ENCODE data around the gene PHGDH. TPM values are rescaled to one million over a fixed set of nuclear protein-coding genes. Genes with fewer than 3 reads are reported as not detected.

PHGDH gene
- total and polyA plus RNA-seq, 2 of the 13 experiments (the other 11 are each of a cell fraction or from before 2014, with no cell fraction given), result 95.8 to 133 TPM

DNA sequence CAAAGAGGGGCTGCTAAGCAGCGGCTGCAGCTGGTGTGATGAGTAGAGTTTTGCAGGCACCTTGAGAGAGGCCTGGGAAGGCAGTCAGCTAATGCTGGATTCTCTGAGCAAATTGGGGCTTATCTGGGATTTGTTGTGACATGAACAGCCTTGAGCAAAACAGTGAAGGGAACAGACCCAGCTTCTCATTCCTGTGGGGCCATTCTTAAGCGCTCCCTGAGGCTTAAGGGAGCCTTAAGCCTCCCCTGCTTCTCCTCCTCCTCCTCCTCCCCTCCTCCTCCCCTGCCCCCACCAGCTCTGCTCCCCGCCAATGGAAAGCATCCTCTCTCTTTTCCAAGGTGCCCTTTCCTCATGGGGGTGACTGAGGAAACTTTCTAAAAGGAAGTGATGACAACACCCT, 35.7 kb downstream of the PHGDH start:
- FAIRE-seq (no peak), DNase-seq (ENCODE audit: low spot score) (no peak), ATAC-seq (no peak)
- BruUV-seq (replicated peaks), result no TSS peak
- Histone ChIP-seq H3K4me1 (ENCODE audit: insufficient read depth, low read length) (peaks cover 38% of the 10 kb centered on the region), H4K20me1 (ENCODE audit: insufficient read depth, low read length) (no peaks in the 10 kb centered on the region), H3K27me3 (ENCODE audit: control insufficient read depth in 1 of 2, insufficient read depth in 2 of 2, low read length in 2 of 2) (no peaks in the 10 kb centered on the region; a peak in 1 of 5 replicates), H3K9me3 (ENCODE audit: low read length) (no peaks in the 10 kb centered on the region), H2AFZ (ENCODE audit: low read length) (no peak overlapping the region), H3K4me3 (replicated peaks in 1 of 3; ENCODE audit: insufficient read depth in 1 of 3, low read depth in 2 of 3, low read length in 3 of 3) (no peak overlapping the region), H3K27ac (ENCODE audit: extremely low read length, insufficient read depth, low read length) (no peak overlapping the region), H3K4me2 (ENCODE audit: low read depth, low read length) (no peak overlapping the region), H3K9ac (ENCODE audit: insufficient read depth, low read depth, low read length) (no peak overlapping the region), H3K36me3 (replicated peaks in 1 of 2; ENCODE audit: control insufficient read depth in 1 of 2, insufficient read depth in 2 of 2, low read length in 2 of 2) (peaks cover 10 to 16% of the 10 kb centered on the region in 2 experiments), H3K79me2 (ENCODE audit: insufficient read depth, low read length) (no peaks in the 10 kb centered on the region)
- intact Hi-C loops (cut with micrococcal nuclease; ENCODE audit: unreplicated experiment), result no loop called here
- WGBS (ENCODE audit: low lambda C conversion rate), result 80% methylated on average over 2 of the region's 3 CpGs
- in situ Hi-C loops (cut with HindIII; ENCODE audit: extremely low pct_ligation_motif_present, low pct_unique_long_range_greater_than_20kb), result no loop called here
- TF ChIP-seq MAFF (IDR thresholded peaks at IDR 0.05; ENCODE audit: low read depth, low read length) (no peak), POLR2AphosphoS2 (IDR thresholded peaks at IDR 0.05; ENCODE audit: low read depth, low read length) (no peak), ZNF430 (CRISPR knock-in tag; IDR thresholded peaks at IDR 0.05) (no peak), TBX3 (IDR thresholded peaks at IDR 0.05; ENCODE audit: borderline replicate concordance) (no peak)
- POLR2A ChIA-PET, result interaction anchor here (1.5 to 4.4 kb wide), 2 partner anchors 19 to 35 kb away, joined by 4 to 27 read pairs; partner anchors contain the start of gene PHGDH
- CTCF ChIA-PET (ENCODE audit: low intra/inter-chr PET ratio, low total read pairs), result no interaction called here

GRCh38 chr1:119748040-119748439, 36.3 kb downstream of the PHGDH start:
- Histone ChIP-seq H3K27ac (ENCODE audit: extremely low read length, insufficient read depth, low read length) (no peak overlapping the region), H2AFZ (ENCODE audit: low read length) (no peak overlapping the region), H3K4me2 (ENCODE audit: low read depth, low read length) (no peak overlapping the region), H4K20me1 (ENCODE audit: insufficient read depth, low read length) (no peaks in the 10 kb centered on the region), H3K4me3 (replicated peaks in 1 of 3; ENCODE audit: insufficient read depth in 1 of 3, low read depth in 2 of 3, low read length in 3 of 3) (no peak overlapping the region), H3K36me3 (replicated peaks in 1 of 2; ENCODE audit: control insufficient read depth in 1 of 2, insufficient read depth in 2 of 2, low read length in 2 of 2) (peaks cover 5 to 10% of the 10 kb centered on the region in 2 experiments; a peak in 4 of 5 replicates), H3K9ac (ENCODE audit: insufficient read depth, low read depth, low read length) (no peak overlapping the region), H3K79me2 (ENCODE audit: insufficient read depth, low read length) (no peaks in the 10 kb centered on the region), H3K4me1 (ENCODE audit: insufficient read depth, low read length) (peaks cover 38% of the 10 kb centered on the region), H3K27me3 (ENCODE audit: control insufficient read depth in 1 of 2, insufficient read depth in 2 of 2, low read length in 2 of 2) (no peaks in the 10 kb centered on the region; a peak in 1 of 5 replicates), H3K9me3 (ENCODE audit: low read length) (no peaks in the 10 kb centered on the region)
- DNase-seq (ENCODE audit: low spot score), result no peak
- in situ Hi-C loops (cut with HindIII; ENCODE audit: extremely low pct_ligation_motif_present, low pct_unique_long_range_greater_than_20kb) (no loop called here), intact Hi-C loops (cut with micrococcal nuclease; ENCODE audit: unreplicated experiment) (no loop called here)
- POLR2A ChIA-PET, result interaction anchor here (1.5 to 4.4 kb wide), 2 partner anchors 18 to 36 kb away, joined by 4 to 27 read pairs; partner anchors contain the start of gene PHGDH
- TF ChIP-seq, protein P1, sequence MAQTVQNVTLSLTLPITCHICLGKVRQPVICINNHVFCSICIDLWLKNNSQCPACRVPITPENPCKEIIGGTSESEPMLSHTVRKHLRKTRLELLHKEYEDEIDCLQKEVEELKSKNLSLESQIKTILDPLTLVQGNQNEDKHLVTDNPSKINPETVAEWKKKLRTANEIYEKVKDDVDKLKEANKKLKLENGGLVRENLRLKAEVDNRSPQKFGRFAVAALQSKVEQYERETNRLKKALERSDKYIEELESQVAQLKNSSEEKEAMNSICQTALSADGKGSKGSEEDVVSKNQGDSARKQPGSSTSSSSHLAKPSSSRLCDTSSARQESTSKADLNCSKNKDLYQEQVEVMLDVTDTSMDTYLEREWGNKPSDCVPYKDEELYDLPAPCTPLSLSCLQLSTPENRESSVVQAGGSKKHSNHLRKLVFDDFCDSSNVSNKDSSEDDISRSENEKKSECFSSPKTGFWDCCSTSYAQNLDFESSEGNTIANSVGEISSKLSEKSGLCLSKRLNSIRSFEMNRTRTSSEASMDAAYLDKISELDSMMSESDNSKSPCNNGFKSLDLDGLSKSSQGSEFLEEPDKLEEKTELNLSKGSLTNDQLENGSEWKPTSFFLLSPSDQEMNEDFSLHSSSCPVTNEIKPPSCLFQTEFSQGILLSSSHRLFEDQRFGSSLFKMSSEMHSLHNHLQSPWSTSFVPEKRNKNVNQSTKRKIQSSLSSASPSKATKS (CRISPR knock-in tag; IDR thresholded peaks at IDR 0.05), result no peak
- ATAC-seq, result no peak
- WGBS (ENCODE audit: low lambda C conversion rate), result 24% methylated on average over 4 of the region's 4 CpGs
- no TSS peak for BruUV-seq (replicated peaks)
- CTCF ChIA-PET (ENCODE audit: low intra/inter-chr PET ratio, low total read pairs), result no interaction called here
- no peak for FAIRE-seq

Data from HepG2 (cell line).